Activated CD4-positive, alpha-beta memory T cell treated with anti-CD3 and anti-CD28 coated beads for 36 hours (primary cell): ENCODE data around the gene ZNF638. TPM values are rescaled to one million over a fixed set of nuclear protein-coding genes. Genes with fewer than 3 reads are reported as not detected.
A peak's percentile ranks its signal among the peaks of the same experiment; 100 is the strongest.

ENCODE experiments used
- CTCF ChIA-PET: fragments of 350-600 bp; sonication (Branson Sonifier 250); formaldehyde crosslinking; loops from one replicate; lab custom pipeline; 2021; ENCODE audit warnings: antibody characterized with exemption, inconsistent platforms; lab: Charles Lee
- POLR2A ChIA-PET: fragments of 350-600 bp; sonication (Branson Sonifier 250); formaldehyde crosslinking; loops from one replicate; lab custom pipeline; 2021; ENCODE audit warnings: antibody characterized with exemption; lab: Charles Lee
- DNase-seq: peaks from one replicate; pipeline ENCODE4 v3.0.0-alpha.2; 2020
- H3K27ac Mint-ChIP-seq: one replicate; pipeline ENCODE4 v1.8.0; 2021; ENCODE audit warnings: mixed read lengths
- H3K27me3 Mint-ChIP-seq: one replicate; pipeline ENCODE4 v1.8.0; 2021; ENCODE audit warnings: mixed read lengths
- H3K36me3 Mint-ChIP-seq: one replicate; pipeline ENCODE4 v1.8.0; 2021; ENCODE audit warnings: mixed read lengths
- H3K4me1 Mint-ChIP-seq: one replicate; pipeline ENCODE4 v1.8.0; 2021; ENCODE audit warnings: low read depth, mixed read lengths
- H3K4me3 Mint-ChIP-seq: one replicate; pipeline ENCODE4 v1.8.0; 2021; ENCODE audit warnings: mild to moderate bottlenecking, mixed read lengths
- H3K9me3 Mint-ChIP-seq: one replicate; pipeline ENCODE4 v1.8.0; 2021; ENCODE audit warnings: mixed read lengths
- intact Hi-C: fragments of 100-400 bp; cut with micrococcal nuclease; formaldehyde crosslinking; loops from one replicate; pipeline ENCODE4 v1.15.1; 2023
- total RNA-seq, 2 experiments: library from RNA; stranded (reverse); gene quantifications; one replicate each; pipeline ENCODE4 v1.2.3, GENCODE V29; 2021

The ZNF638 gene
- total RNA-seq, 2 experiments from 2014 or later, result 74.2 to 87.4 TPM

DNA sequence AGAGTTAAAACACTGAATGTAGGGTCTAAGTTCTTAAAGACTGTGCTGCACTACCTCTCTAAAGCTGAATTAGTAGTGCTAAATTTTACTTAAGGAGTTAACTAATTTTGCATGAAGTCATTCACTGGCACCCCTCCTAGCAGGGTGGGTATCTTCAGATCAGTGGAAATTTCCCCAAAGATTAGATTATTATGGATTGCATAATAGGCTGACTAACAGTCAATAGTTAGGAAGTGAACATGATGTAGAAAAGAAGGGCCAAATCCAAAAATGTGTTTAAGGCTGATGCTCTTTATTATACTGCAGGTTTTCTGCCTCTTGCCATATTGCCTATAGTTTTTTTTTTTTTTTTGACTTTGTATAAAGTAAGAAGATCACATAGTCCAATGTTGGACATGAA lies 5.2 kb downstream of the ZNF638 start:
- intact Hi-C loops, result no loop called here
- no peaks in the 10 kb centered on the region for H3K9me3 Mint-ChIP-seq
- no peak for DNase-seq
- no peaks in the 10 kb centered on the region for H3K27me3 Mint-ChIP-seq
- peaks cover 12% of the 10 kb centered on the region for H3K36me3 Mint-ChIP-seq
- H3K27ac Mint-ChIP-seq, result no peak overlapping the region
- peaks cover 63% of the 10 kb centered on the region for H3K4me1 Mint-ChIP-seq
- CTCF ChIA-PET, result no interaction called here
- no peak overlapping the region for H3K4me3 Mint-ChIP-seq
- POLR2A ChIA-PET, result no interaction called here

DNA sequence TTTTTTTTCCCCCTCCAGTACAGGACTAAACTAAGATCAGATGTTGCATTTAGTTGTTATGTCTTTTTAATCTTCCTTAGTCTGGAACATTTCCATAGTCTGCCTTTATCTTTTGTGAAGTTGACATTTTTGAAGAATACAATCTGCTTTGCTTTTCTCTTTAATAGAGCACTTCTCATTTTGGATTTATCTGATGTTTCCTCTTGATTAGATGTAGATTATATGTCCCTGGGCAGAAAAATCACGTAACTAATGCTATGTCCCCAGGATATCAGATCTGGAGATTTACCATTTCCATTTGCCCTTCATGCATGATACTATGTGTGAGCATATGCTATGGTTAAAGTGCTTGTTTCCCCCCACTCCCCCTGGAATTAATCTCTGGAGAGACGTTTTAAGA lies 6.2 kb downstream of the ZNF638 start:
- Mint-ChIP-seq H3K27me3 (no peaks in the 10 kb centered on the region), H3K4me3 (no peak overlapping the region), H3K27ac (no peak overlapping the region), H3K36me3 (peaks cover 11% of the 10 kb centered on the region), H3K9me3 (no peaks in the 10 kb centered on the region), H3K4me1 (peaks cover 66% of the 10 kb centered on the region)
- DNase-seq, result no peak
- POLR2A ChIA-PET, result no interaction called here
- CTCF ChIA-PET, result no interaction called here
- intact Hi-C loops, result no loop called here

DNA sequence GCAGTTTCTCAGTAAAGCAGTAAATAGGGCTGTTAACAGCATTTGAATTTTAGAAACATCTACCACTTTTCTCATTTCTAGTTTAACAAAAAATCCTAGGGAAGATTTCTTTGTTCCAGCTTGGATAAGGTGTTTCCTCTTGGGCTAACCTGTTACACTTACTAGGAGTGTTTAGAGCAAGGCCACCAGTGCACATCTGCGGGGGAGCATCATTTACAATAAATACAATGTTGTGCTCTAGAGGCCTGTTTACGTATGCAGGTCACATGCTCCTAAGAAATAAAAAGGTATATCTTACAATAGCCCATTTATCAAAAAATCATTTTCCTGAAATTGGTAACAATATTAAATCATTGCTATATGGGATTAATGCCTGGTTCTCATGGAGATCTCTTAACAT lies 8.1 kb downstream of the ZNF638 start:
- CTCF ChIA-PET, result no interaction called here
- H3K9me3 Mint-ChIP-seq, result no peaks in the 10 kb centered on the region
- no peak overlapping the region for H3K27ac Mint-ChIP-seq
- H3K27me3 Mint-ChIP-seq, result no peaks in the 10 kb centered on the region
- no peak overlapping the region for H3K4me3 Mint-ChIP-seq
- H3K36me3 Mint-ChIP-seq, result peaks cover 2% of the 10 kb centered on the region
- no peak for DNase-seq
- POLR2A ChIA-PET, result no interaction called here
- intact Hi-C loops, result no loop called here
- H3K4me1 Mint-ChIP-seq, result peaks cover 59% of the 10 kb centered on the region

DNA sequence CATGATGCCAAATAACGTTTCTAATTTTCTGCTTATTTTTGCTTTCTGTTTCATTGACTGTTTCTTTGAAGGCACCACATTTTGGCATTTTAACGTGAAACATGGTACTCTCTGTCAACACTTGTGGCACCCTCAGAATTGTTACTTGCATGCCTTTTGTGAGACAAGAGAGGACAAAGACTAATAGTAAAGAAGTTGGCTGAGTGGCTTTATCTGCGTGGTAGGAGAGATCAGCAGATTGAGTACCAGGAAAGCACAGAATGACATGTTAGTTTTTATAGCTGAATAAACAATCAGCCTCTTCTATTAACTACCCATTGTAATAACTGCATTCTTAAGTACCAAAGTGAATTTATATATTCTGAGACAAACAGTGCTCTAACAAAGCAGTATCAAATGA lies 8.6 kb downstream of the ZNF638 start:
- intact Hi-C loops, result no loop called here
- ChIA-PET POLR2A (no interaction called here), CTCF (no interaction called here)
- Mint-ChIP-seq H3K36me3 (no peaks in the 10 kb centered on the region), H3K4me1 (peaks cover 55% of the 10 kb centered on the region), H3K9me3 (no peaks in the 10 kb centered on the region), H3K4me3 (no peak overlapping the region), H3K27me3 (no peaks in the 10 kb centered on the region), H3K27ac (no peak overlapping the region)
- DNase-seq, result no peak

DNA sequence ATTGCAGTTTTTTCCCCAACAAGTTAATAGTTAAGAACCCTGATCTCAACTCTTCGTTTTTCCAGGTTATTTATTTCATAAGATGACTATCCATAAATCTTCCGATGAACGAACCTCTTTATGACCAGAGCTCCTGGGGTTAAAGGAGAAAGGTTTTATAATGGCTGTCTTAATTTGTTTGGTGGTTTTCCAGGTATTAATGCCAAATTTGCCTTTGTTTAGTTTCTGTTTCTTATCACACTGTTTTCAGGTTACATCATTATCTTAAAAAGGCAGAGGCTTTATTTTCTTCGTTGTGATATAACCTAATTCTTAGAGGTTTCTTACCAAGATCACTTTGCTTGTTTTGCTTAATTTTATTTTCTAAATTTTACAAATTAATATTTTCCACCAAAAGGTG lies 10.1 kb downstream of the ZNF638 start:
- H3K4me1 Mint-ChIP-seq, result peaks cover 54% of the 10 kb centered on the region
- ChIA-PET POLR2A (no interaction called here), CTCF (interaction anchor here (2.3 kb wide), 1 partner anchor 10 kb away, joined by 10 read pairs; the partner anchor contains the start of gene ZNF638)

DNA sequence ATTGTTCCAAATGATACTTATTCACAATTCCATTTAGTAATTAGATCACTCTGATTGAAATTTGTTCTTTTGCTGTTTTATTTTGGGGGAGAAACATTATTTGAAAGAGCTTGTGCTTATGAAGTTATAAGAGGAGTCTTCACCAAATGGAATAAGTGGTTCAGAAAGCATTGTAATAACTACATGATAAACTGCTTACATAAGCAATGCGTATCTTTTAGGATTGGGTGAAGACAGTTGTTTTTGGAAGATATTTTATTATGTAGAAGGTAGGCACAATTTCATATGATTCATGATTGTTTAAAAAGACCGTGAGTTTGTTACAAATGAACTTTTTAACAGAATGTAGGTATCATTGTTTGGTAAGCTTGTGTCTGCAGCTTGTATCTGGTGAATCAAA lies 14.5 kb downstream of the ZNF638 start:
- no peak overlapping the region for H3K27ac Mint-ChIP-seq
- H3K36me3 Mint-ChIP-seq, result peaks cover 31% of the 10 kb centered on the region
- ChIA-PET POLR2A (no interaction called here), CTCF (no interaction called here)
- H3K4me1 Mint-ChIP-seq, result peaks cover 46% of the 10 kb centered on the region
- H3K9me3 Mint-ChIP-seq, result no peaks in the 10 kb centered on the region
- DNase-seq, result no peak
- intact Hi-C loops, result no loop called here
- no peaks in the 10 kb centered on the region for H3K27me3 Mint-ChIP-seq
- no peak overlapping the region for H3K4me3 Mint-ChIP-seq

More for the DNA sequence above, 10.1 kb downstream of the ZNF638 start:
- DNase-seq, result no peak
- H3K27me3 Mint-ChIP-seq, result no peaks in the 10 kb centered on the region
- no peak overlapping the region for H3K27ac Mint-ChIP-seq
- intact Hi-C loops, result no loop called here
- no peaks in the 10 kb centered on the region for H3K9me3 Mint-ChIP-seq
- H3K4me3 Mint-ChIP-seq, result no peak overlapping the region
- H3K36me3 Mint-ChIP-seq, result peaks cover 8% of the 10 kb centered on the region

DNA sequence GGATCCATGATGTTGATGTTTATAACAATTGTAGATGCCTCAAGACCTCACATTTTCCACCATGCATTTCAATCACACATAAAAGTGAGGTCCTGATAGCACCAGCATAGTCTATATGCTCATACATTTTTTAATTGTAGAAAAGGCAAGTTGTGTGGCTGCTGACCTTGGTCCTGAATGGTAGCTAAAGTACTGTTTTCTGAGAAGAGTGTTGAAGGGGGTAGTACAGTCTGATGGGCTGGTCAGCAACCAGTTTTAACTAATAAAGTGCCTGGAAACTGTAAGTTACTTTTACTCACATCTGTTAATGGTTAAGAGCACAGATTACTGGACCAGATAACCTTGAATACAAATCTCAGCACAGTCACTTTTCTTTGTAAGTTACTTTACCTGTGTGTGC lies 15.9 kb downstream of the ZNF638 start:
- intact Hi-C loops, result no loop called here
- Mint-ChIP-seq H3K9me3 (no peaks in the 10 kb centered on the region), H3K27me3 (no peaks in the 10 kb centered on the region), H3K36me3 (peaks cover 33% of the 10 kb centered on the region), H3K27ac (no peak overlapping the region), H3K4me3 (no peak overlapping the region), H3K4me1 (peaks cover 53% of the 10 kb centered on the region)
- ChIA-PET POLR2A (no interaction called here), CTCF (no interaction called here)
- no peak for DNase-seq

DNA sequence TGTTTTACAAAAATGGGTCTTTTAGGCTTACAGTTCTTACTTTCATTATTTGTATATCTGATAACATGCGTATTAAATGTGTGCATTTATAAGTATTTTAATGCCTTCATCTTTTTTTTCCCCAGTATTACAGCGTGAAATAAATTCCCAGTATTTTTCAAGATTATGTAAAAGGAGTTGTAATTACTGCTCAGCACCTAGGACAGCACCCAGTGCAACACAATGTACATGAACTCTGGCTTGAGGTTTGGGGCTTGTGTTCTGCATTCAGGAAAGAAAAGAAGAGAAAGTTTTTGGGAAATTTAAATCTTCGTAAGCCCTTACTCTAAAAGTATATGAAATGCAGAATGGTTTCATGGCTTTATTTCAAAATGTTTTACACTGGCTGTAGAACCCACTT lies 16.7 kb downstream of the ZNF638 start:
- H3K36me3 Mint-ChIP-seq, result peaks cover 33% of the 10 kb centered on the region
- POLR2A ChIA-PET, result no interaction called here
- H3K4me3 Mint-ChIP-seq, result no peak overlapping the region
- no peaks in the 10 kb centered on the region for H3K9me3 Mint-ChIP-seq
- CTCF ChIA-PET, result interaction anchor here (1.0 kb wide), 1 partner anchor 17 kb away, joined by 4 read pairs; the partner anchor contains the start of gene ZNF638
- H3K27ac Mint-ChIP-seq, result no peak overlapping the region
- H3K27me3 Mint-ChIP-seq, result no peaks in the 10 kb centered on the region
- H3K4me1 Mint-ChIP-seq, result peaks cover 58% of the 10 kb centered on the region
- no peak for DNase-seq
- intact Hi-C loops, result no loop called here

DNA sequence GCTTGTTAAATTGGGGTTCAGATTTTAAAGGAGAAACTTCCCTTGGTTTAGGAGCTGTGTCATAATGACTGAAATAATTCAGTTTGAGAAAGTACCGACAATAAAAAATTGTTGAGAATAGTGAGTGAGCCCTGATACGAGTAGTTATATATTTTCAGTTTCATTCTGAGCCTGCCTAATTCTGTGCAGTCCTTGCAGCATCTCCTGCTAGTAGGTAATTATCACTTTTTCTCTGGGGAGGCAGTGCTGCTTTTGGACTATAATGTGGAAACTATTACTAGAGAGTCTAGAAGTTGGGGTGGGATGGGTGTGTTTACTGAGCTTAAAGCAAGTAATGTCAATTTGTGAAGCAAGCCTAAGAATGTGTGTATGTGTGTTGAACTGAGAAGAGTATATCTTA lies 21.7 kb downstream of the ZNF638 start:
- intact Hi-C loops, result loop anchor here (1.0 kb wide), 1 partner anchor 20 kb away; no protein-coding TSS in a partner anchor
- Mint-ChIP-seq H3K27me3 (no peaks in the 10 kb centered on the region), H3K36me3 (peaks cover 41% of the 10 kb centered on the region), H3K4me3 (peak overlapping the region; percentile 4), H3K27ac (peak overlapping the region; percentile 49), H3K9me3 (no peaks in the 10 kb centered on the region), H3K4me1 (peaks cover 52% of the 10 kb centered on the region)
- DNase-seq, result no peak
- CTCF ChIA-PET, result interaction anchor here (0.5 to 1.9 kb wide), 4 partner anchors 20 to 74 kb away, joined by 3 to 14 read pairs (median 4); partner anchors contain the start of gene ZNF638
- POLR2A ChIA-PET, result interaction anchor here (0.6 to 1.8 kb wide), 3 partner anchors 8 to 1523 kb away, joined by 3 to 10 read pairs (median 3); partner anchors contain the start of gene ZNF638

DNA sequence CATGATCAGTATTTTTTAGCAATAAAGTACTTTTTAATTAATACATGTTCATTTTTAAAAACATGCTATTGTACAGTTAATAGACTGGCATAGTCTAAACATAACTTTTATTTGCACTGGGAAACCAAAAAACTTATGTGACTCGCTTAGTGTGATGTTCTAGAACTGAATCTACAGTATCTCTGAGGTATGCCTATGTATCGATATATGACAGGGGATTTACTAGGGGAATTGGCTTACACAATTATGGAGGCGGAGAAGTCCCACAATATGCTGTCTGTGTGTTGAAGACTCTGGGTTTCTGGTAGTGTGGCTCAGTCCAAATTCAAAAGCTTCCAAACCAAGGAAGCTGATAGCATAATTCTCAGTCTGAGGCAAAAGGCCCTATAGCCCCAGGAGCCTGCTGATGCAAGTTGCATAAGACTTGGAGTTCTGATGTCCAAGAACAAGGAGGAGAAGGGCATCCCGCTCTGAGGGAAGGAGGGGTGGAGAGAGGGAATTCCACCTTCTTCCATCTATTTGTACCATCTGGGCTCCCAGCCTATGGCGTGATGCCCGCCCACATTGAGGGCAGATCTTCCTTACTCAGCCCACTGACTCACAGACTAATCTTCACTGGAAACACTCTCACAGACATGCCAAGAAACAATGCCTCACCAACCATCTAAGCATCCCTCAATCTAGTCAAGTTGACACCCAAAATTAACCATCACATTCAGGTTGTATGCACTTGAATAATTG lies 27.5 kb downstream of the ZNF638 start:
- Mint-ChIP-seq H3K9me3 (no peaks in the 10 kb centered on the region), H3K36me3 (peaks cover 36% of the 10 kb centered on the region), H3K4me3 (no peak overlapping the region), H3K27ac (peak overlapping the region; percentile 77), H3K4me1 (peaks cover 41% of the 10 kb centered on the region), H3K27me3 (no peaks in the 10 kb centered on the region)
- ChIA-PET CTCF (interaction anchor here (1.0 kb wide), 1 partner anchor 27 kb away, joined by 3 read pairs; the partner anchor contains the start of gene ZNF638), POLR2A (no interaction called here)
- intact Hi-C loops, result no loop called here
- peak; percentile 56 for DNase-seq

DNA sequence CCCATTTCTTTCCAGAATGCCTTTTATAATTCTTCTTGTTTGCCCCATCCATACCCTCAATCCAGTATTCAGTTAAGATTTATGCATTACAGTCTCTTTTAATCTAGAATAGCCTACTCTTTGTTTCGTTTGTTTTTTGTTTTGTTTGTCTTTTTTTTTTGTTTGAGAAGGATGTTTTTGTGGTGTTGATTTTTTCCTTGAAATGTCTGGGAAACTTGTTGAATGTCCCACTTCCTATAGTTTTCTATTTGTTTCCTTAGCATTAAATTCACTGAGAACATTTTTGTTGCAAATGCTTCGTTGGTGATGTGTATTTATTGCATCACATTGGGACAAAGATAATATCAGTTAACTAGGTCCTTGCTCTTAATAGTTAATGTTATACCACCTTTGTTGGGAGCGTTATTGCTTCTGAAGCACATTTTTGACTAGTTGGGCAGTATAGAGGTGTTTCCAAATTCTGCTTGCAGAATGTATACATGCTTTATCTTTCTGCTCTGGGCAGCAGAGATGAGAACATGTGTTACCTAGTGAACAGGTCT lies 28.9 kb downstream of the ZNF638 start:
- H3K36me3 Mint-ChIP-seq, result peaks cover 43% of the 10 kb centered on the region
- no peak overlapping the region for H3K27ac Mint-ChIP-seq
- intact Hi-C loops, result no loop called here
- H3K4me3 Mint-ChIP-seq, result no peak overlapping the region
- peaks cover 41% of the 10 kb centered on the region for H3K4me1 Mint-ChIP-seq
- ChIA-PET POLR2A (interaction anchor here (1.1 kb wide), 1 partner anchor 8 kb away, joined by 3 read pairs; no protein-coding TSS in a partner anchor), CTCF (no interaction called here)
- no peaks in the 10 kb centered on the region for H3K9me3 Mint-ChIP-seq
- no peaks in the 10 kb centered on the region for H3K27me3 Mint-ChIP-seq
- DNase-seq, result no peak

DNA sequence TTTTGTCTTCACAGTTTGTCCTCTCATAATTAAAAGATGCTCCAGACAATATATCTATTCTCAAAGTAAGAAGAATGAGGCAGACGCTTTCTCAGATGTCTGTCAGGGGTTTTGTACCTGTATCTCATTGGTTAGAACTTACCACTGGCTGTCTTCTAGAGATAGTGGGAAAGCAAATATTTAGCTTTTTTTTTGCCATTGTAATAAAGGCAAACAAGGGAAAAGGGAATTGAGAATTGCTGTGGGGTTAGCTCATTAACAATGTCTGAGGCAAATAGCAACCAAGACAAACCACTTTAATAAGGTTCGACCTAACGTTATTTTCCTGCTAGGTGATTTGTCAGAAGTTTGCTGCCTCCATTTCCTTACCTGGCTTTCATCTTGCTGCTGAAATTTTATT lies 30.0 kb downstream of the ZNF638 start:
- no peak for DNase-seq
- ChIA-PET CTCF (no interaction called here), POLR2A (interaction anchor here (1.1 kb wide), 1 partner anchor 9 kb away, joined by 3 read pairs; no protein-coding TSS in a partner anchor)
- intact Hi-C loops, result no loop called here
- Mint-ChIP-seq H3K27me3 (no peaks in the 10 kb centered on the region), H3K4me1 (peaks cover 41% of the 10 kb centered on the region), H3K36me3 (peaks cover 40% of the 10 kb centered on the region), H3K27ac (no peak overlapping the region), H3K4me3 (no peak overlapping the region), H3K9me3 (no peaks in the 10 kb centered on the region)
